Hematopoietic multipotent progenitor cell (in vitro differentiated cells): ENCODE measurements around the gene ELK1. TPM values are rescaled to one million over a fixed set of nuclear protein-coding genes. Genes with fewer than 3 reads are reported as not detected.
A peak's percentile ranks its signal among the peaks of the same experiment; 100 is the strongest.

Experiments used
- DNase-seq, 3 donors: peaks; one replicate each; pipeline ENCODE4 v3.0.0-alpha.2; 2011 to 2015; ENCODE audit warnings: low read depth in 2 of 3, low spot score in 2 of 3
- total RNA-seq: library from RNA; depleted of rRNA; stranded (reverse); fragments of >200 nt; gene quantifications from one replicate; pipeline ENCODE4 v1.2.3, GENCODE V29; 2012

The ELK1 gene
- total RNA-seq, 1 donor: 25.9 TPM

DNA sequence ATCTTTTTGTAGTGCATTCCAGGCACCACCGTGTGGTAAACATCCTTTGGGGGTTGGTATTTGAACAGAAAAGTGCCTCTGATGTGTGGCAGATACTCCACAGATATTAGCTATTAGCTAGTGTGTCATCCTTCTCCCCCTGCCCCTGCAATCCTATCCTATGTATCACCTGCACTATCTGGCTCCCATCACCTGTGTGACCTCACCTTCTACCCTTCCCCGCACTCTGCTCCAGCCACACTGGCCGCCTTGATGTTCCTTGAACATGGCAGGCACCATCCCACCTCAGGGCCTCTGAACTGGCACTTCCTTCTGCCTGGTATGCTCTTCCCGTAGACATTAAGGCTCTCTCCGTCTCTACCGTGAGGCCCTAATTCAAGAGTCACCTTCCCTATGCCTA is 3.7 kb downstream of the ELK1 start:
- no peak for DNase-seq

DNA sequence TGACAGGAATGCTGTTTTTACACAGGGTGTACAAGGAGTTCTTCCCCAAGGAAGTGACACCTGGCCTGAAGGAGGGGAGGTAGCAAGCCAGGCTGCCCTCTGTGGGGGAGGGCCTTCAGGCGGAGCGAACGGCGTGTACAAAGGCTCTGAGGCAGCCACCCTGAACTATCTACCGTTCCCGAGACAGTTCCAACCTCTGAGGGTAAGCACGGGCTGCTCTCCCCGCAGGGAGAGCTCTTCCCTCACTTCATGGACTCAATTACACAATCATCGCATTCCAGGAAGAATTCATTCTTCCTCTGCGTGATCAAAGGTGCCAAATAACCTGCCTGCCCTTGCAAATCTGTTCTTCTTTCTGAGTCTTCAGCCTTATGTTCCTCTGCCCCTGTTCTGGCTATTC is 4.8 kb downstream of the ELK1 start:
- DNase-seq: no peak

GRCh38 chrX:47644557-47645091 is 5.7 kb downstream of the ELK1 start:
- peak in 1 of 3 donors; percentile 6 for DNase-seq

- DNase-seq: peak in 1 of 3 donors; percentile 62
These were observed 6.4 kb downstream of the ELK1 start for GRCh38 chrX:47643926-47644325.

DNA sequence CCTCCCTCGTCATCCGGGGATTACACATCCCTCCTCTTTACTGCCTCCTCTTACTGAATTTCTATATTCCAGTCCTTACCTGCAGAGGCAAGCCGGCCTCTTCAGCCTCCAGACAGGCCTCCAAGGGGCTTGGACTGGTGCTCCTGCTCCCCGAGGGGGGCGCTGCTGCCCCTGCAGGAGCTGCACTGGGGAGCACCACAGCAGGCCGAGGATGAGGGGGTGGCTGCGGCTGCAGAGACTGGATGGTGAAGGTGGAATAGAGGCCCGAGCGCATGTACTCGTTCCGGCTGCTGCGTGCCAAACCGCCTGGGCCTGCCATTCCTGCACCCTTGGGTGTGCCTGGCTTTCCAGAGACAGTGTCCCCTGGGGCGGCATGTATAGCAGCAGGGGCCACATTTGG is 11.5 kb downstream of the ELK1 start:
- DNase-seq: no peak

DNA sequence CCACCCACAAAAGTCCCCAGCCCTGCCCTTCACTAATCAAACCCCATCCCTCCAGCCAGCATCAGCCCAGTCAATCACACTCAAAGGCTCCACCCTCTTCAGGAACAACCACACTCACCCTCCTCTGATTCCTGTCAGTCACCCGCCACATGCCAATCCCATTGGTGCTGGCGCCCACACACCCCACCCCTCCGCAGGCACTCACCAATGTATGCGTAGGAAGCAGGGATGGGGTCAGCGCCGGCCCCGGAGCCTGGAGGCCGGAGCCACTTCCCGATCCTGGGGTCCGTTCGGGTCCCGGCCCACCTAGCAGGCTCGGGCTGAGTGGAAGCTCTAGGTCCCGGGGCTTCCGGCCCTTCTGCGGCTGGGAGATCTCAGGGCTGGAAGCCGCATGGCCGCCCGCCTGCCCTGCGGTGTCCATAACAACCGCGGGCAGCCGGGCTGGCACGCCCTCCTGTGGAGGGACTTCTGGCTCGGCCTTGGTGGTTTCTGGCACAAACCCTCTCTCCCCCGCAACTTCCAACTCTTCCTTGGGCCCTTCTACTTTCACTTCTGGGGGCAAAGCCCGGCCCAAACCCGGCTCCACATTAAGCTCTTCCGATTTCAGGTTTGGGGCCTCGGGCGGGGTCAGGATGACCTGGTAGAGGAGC is 12.7 kb downstream of the ELK1 start:
- DNase-seq: peak in 2 of 3 donors; percentile 75 to 80

GRCh38 chrX:47634871-47635575 is 15.3 kb downstream of the ELK1 start:
- no peak for DNase-seq

GRCh38 chrX:47633689-47634590 is 16.4 kb downstream of the ELK1 start:
- no peak for DNase-seq

GRCh38 chrX:47632666-47633065 is 17.7 kb downstream of the ELK1 start:
- no peak for DNase-seq

DNA sequence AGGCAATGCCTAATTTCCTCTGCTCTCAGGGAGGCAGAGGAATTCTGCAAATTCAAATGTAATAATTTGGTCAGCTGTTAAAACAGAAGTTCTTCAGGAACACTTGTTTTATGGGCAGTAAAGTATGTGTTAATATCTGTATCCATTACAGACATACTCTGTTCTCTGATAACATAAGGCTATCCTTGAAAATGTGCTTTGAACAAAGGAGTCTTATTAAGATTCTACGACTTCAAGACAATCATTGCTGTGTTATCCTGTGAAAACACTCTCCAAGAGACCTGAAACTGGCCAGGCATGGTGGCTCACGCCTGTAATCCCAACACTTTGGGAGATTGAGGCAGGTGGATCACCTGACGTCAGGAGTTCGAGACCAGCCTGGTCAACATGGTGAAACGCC is 18.7 kb downstream of the ELK1 start:
- no peak for DNase-seq

GRCh38 chrX:47629419-47630200 is 20.8 kb downstream of the ELK1 start, which contains the start of gene CFP:
Gene CFP, minus strand, starts transcription at chrX:47629930. Its CDS starts 86 bp downstream, at chrX:47629844.
- no peak for DNase-seq

DNA sequence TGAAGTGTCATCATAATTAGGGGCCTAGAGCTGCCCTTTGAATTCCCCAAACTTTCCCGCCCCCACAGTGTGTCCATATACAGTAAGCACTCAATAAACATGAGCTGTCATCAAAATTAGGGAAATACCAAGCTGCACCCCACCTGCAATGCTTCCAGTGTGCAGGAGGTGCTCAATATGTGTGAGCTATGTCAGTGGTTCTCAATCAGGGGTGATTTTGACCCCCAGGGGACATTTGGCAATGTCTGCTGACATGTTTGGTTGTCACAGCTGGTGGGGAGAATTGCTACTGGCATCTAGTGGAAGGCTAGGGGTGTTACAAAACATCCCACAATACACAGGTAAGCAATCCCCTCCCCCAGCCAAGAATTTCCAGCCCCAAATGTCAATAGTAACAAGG is 21.4 kb downstream of the ELK1 start:
- DNase-seq: peak in 1 of 3 donors; percentile 37

- DNase-seq: no peak
These were observed 25.0 kb downstream of the ELK1 start for GRCh38 chrX:47625365-47625764.

- DNase-seq: peak in 2 of 3 donors; percentile 61 to 72
These were observed 26.8 kb downstream of the ELK1 start for GRCh38 chrX:47623540-47624027.

DNA sequence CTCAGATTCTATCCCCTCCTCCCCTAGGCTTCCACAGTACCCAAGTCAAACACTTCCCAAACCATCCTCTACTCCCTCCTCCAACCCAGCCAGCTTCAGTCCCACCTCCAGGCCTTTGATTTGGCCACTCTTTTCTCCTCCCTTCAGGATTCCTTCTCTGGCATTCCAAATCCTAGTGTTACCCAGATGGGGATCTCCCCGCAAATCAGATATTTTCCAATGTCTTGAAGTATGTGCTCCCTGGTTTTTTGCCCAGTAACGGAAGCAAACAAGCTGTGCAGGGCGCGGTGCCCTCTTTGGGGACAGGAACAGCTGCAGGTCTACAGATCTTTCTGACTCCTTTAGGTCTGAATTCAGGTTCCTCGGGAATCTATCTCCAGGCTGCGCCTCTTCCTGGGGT is 28.5 kb downstream of the ELK1 start:
- no peak for DNase-seq

DNA sequence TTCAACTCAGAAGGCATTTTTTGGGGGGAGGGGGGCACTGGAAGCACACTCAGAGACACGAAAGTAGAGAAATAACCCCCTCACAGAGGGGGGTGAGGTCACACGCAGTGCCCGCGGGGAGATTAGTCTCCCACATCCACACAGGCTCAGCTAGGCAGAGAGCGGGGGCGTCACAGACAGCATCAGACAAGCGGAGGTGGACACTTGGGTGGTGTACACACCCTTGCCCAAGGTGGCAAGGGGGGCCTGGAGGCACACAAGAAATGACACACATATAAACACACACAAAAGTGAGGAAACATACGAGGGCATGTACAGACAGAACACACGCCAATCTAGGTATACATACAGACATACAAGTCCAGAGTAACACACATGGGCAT is 30.1 kb downstream of the ELK1 start:
- no peak for DNase-seq

DNA sequence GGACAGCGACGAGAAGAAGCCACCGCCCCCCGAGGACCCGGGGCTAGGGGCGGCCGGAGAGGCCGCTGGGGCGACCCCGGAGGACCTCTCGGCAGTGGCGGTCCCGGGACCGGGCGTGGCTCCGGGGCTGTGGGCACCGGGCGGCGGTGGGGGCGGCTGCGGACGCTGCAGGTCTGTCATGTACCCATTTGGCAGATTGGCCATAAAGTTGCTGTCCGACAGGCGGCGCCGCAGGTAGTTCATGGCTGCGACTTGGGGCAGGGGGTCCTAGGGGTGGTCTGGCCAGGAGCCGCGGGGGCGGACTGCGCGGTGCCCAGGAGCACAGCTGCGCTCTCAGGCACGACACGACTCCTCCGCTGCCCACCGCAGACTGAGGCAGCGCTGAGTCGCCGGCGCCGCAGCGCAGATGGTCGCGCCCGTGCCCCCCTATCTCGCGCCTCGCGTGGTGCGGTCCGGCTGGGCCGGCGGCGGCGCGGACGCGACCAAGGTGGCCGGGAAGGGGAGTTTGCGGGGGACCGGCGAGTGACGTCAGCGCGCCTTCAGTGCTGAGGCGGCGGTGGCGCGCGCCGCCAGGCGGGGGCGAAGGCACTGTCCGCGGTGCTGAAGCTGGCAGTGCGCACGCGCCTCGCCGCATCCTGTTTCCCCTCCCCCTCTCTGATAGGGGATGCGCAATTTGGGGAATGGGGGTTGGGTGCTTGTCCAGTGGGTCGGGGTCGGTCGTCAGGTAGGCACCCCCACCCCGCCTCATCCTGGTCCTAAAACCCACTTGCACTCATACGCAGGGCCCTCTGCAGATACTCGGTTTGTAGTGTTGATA is 30.7 kb downstream of the ELK1 start, which contains the start of gene SYN1:
TSS of gene SYN1 (minus strand) at position 372 of the 817 bp plus-strand sequence. CDS start at position 243, 129 bp downstream.
- DNase-seq: peak; percentile 57 to 83 (median 83)

- no peak for DNase-seq
These were observed 31.4 kb downstream of the ELK1 start for GRCh38 chrX:47618923-47619485.

DNA sequence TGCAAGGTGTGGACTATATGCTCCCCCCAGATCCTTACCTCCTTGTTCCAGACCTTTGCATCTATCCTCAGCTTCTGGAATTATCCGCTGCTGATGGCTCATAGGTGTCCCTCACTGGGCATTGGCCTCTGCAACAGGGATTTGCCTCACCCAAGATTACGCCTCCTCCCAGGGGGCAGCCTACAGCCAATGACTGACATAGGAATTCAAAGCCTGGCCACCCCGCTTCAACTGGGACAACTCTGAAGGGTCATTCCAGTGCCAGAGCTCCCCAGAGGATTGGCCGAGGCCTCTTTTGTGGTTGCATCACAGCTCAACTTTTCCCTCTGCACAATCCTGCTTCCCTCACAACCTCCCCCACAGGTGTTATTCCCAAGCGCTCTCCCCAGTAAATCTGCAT is 35.7 kb downstream of the ELK1 start:
- no peak for DNase-seq
